Panc1 (cell line): ENCODE measurements around the gene ENGASE. TPM values are rescaled to one million over a fixed set of nuclear protein-coding genes. Genes with fewer than 3 reads are reported as not detected.

Experiments used
- ATAC-seq: fragments of 200-7000 bp; cut with Tn5 transposase; 2 replicates; pipeline ENCODE4 v1.9.1; 2020; ENCODE audit warnings: mild to moderate bottlenecking, moderate library complexity
- BruUV-seq: library from RNA; stranded (reverse); fragments of 400-500 nt; replicated peaks from 2 replicates; lab custom pipeline; 2021; lab: Mats Ljungman, UMichigan
- CTCF ChIA-PET: fragments of 300-600 bp; sonication (Branson Sonifier 250); formaldehyde crosslinking; loops from one replicate; lab custom pipeline; 2022; ENCODE audit warnings: antibody characterized with exemption; lab: Charles Lee
- POLR2A ChIA-PET: fragments of 300-600 bp; sonication (Branson Sonifier 250); formaldehyde crosslinking; loops from one replicate; lab custom pipeline; 2022; ENCODE audit warnings: antibody characterized with exemption; lab: Charles Lee
- DNase-seq: peaks from one replicate; pipeline ENCODE4 v3.0.0-alpha.2; 2010; ENCODE audit warnings: low read depth, low spot score
- H3K27ac ChIP-seq: 2 replicates; pipeline ENCODE4 v1.5.1; 2011; ENCODE audit warnings: mild to moderate bottlenecking, low read length, inconsistent platforms
- H3K27me3 ChIP-seq: fragments of 200-500 bp; sonication (Bioruptor generic); 2 replicates; pipeline ENCODE4 v1.6.0; 2014; ENCODE audit warnings: low read length, inconsistent platforms; ENCODE audit not compliant: control insufficient read depth, insufficient read depth
- H3K36me3 ChIP-seq: fragments of 200-500 bp; sonication (Bioruptor generic); 2 replicates; pipeline ENCODE4 v1.5.1; 2014; ENCODE audit warnings: inconsistent platforms, mild to moderate bottlenecking, low read length, moderate library complexity; ENCODE audit not compliant: control insufficient read depth, insufficient read depth
- H3K4me1 ChIP-seq: 2 replicates; pipeline ENCODE4 v1.5.1; 2011; ENCODE audit warnings: inconsistent platforms, mild to moderate bottlenecking, low read length, moderate library complexity; ENCODE audit not compliant: control insufficient read depth, insufficient read depth
- H3K4me3 ChIP-seq, 2 experiments: 2 replicates each; pipeline ENCODE4 v1.5.1; 2011 to 2012; ENCODE audit warnings: low read depth in 2 of 2, low read length in 2 of 2, mild to moderate bottlenecking in 2 of 2, inconsistent platforms in 1 of 2, moderate library complexity in 1 of 2
- H3K9me3 ChIP-seq: fragments of 200-500 bp; sonication (Bioruptor generic); 2 replicates; pipeline ENCODE4 v1.5.1; 2014; ENCODE audit warnings: low read depth, mild to moderate bottlenecking, inconsistent platforms, low read length, moderate library complexity; ENCODE audit not compliant: control insufficient read depth, insufficient read depth
- POLR2AphosphoS5 ChIP-seq: IDR thresholded peaks from 2 replicates; pipeline ENCODE4 v1.6.1; 2012; ENCODE audit warnings: mild to moderate bottlenecking, low read depth, low read length, moderate library complexity
- SIN3A ChIP-seq: IDR thresholded peaks from 2 replicates; pipeline ENCODE4 v1.6.1; 2012; ENCODE audit warnings: low read depth, mild to moderate bottlenecking, low read length, moderate library complexity, borderline replicate concordance; ENCODE audit not compliant: insufficient read depth
- TCF7L2 ChIP-seq: IDR thresholded peaks from 2 replicates; pipeline ENCODE4 v1.6.1; 2011; ENCODE audit warnings: mild to moderate bottlenecking, low read depth, low read length, inconsistent platforms
- in situ Hi-C: cut with HindIII; loops from 2 replicates; pipeline ENCODE4 v1.10.0; 2016; ENCODE audit warnings: low sequenced_read_pairs, low pct_unique_long_range_greater_than_20kb
- intact Hi-C: fragments of 100-400 bp; cut with micrococcal nuclease; formaldehyde crosslinking; loops from one replicate; pipeline ENCODE4 v1.10.0; 2022; ENCODE audit not compliant: unreplicated experiment
- total RNA-seq: library from RNA; stranded (reverse); gene quantifications from one replicate; pipeline ENCODE4 v1.2.1, GENCODE V29; 2021; ENCODE audit not compliant: unreplicated experiment
- TF ChIP-seq, protein P1 (sequence below), 2 experiments: IDR thresholded peaks; 2 replicates each; pipeline ENCODE4 v1.6.1; 2011 to 2012; ENCODE audit warnings: low read depth in 2 of 2, control low read depth in 1 of 2, low read length in 1 of 2, mild to moderate bottlenecking in 1 of 2, moderate library complexity in 1 of 2; ENCODE audit not compliant: insufficient read depth in 1 of 2
- TF ChIP-seq, protein P2 (sequence below): fragments of 450-650 bp; IDR thresholded peaks from 2 replicates; pipeline ENCODE4 v1.5.1; 2017; ENCODE audit warnings: mild to moderate bottlenecking

ENGASE gene
- total RNA-seq, 1 experiment from 2014 or later = 32.3 TPM

GRCh38 chr17:79117905-79118487 is 43.4 kb downstream of the ENGASE start:
- ChIA-PET POLR2A (no interaction called here), CTCF (interaction anchor here (0.7 kb wide), 2 partner anchors 9 to 31 kb away, joined by 3 read pairs; no protein-coding TSS in a partner anchor)
- intact Hi-C loops (no loop called here), in situ Hi-C loops (no loop called here)
- Histone ChIP-seq H3K36me3 (no peaks in the 10 kb centered on the region), H3K9me3 (no peaks in the 10 kb centered on the region), H3K4me1 (no peaks in the 10 kb centered on the region), H3K27me3 (peaks cover 7% of the 10 kb centered on the region), H3K27ac (no peak overlapping the region), H3K4me3 (no peak overlapping the region)
- BruUV-seq = no TSS peak
- ATAC-seq (no peak), DNase-seq (no peak)
- TF ChIP-seq, protein P1, sequence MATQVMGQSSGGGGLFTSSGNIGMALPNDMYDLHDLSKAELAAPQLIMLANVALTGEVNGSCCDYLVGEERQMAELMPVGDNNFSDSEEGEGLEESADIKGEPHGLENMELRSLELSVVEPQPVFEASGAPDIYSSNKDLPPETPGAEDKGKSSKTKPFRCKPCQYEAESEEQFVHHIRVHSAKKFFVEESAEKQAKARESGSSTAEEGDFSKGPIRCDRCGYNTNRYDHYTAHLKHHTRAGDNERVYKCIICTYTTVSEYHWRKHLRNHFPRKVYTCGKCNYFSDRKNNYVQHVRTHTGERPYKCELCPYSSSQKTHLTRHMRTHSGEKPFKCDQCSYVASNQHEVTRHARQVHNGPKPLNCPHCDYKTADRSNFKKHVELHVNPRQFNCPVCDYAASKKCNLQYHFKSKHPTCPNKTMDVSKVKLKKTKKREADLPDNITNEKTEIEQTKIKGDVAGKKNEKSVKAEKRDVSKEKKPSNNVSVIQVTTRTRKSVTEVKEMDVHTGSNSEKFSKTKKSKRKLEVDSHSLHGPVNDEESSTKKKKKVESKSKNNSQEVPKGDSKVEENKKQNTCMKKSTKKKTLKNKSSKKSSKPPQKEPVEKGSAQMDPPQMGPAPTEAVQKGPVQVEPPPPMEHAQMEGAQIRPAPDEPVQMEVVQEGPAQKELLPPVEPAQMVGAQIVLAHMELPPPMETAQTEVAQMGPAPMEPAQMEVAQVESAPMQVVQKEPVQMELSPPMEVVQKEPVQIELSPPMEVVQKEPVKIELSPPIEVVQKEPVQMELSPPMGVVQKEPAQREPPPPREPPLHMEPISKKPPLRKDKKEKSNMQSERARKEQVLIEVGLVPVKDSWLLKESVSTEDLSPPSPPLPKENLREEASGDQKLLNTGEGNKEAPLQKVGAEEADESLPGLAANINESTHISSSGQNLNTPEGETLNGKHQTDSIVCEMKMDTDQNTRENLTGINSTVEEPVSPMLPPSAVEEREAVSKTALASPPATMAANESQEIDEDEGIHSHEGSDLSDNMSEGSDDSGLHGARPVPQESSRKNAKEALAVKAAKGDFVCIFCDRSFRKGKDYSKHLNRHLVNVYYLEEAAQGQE (IDR thresholded peaks at IDR 0.05; ENCODE audit: insufficient read depth in 1 of 2, low read depth in 2 of 2, low read length in 1 of 2) = no peak
- TF ChIP-seq POLR2AphosphoS5 (no peak), TCF7L2 (no peak), SIN3A (no peak)
- TF ChIP-seq, protein P2, sequence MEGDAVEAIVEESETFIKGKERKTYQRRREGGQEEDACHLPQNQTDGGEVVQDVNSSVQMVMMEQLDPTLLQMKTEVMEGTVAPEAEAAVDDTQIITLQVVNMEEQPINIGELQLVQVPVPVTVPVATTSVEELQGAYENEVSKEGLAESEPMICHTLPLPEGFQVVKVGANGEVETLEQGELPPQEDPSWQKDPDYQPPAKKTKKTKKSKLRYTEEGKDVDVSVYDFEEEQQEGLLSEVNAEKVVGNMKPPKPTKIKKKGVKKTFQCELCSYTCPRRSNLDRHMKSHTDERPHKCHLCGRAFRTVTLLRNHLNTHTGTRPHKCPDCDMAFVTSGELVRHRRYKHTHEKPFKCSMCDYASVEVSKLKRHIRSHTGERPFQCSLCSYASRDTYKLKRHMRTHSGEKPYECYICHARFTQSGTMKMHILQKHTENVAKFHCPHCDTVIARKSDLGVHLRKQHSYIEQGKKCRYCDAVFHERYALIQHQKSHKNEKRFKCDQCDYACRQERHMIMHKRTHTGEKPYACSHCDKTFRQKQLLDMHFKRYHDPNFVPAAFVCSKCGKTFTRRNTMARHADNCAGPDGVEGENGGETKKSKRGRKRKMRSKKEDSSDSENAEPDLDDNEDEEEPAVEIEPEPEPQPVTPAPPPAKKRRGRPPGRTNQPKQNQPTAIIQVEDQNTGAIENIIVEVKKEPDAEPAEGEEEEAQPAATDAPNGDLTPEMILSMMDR = no peak

DNA sequence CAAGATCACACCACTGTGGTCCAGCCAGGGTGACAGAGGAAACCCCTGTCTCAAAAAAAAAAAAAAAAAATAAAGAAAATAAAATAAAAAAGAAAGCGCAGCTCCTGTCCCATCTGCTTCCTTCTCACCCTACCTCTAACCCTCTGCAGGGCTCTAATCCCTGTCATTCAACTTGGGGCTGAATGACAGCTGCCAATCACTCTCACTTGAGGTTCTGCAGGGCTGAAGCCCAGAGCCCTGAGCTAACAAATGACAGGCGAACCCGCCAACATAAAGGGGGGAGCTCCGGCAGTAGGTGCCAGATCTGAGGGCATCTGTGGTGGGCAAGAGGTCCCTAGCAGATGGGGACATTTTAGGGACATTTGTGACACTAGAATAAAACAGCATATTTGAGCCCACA is 44.3 kb downstream of the ENGASE start:
- ChIA-PET POLR2A (no interaction called here), CTCF (interaction anchor here (0.5 kb wide), 1 partner anchor 25 kb away, joined by 7 read pairs; no protein-coding TSS in a partner anchor)
- Histone ChIP-seq H3K27ac (no peak overlapping the region), H3K9me3 (no peaks in the 10 kb centered on the region), H3K27me3 (peaks cover 7% of the 10 kb centered on the region), H3K4me3 (no peak overlapping the region), H3K4me1 (no peaks in the 10 kb centered on the region), H3K36me3 (no peaks in the 10 kb centered on the region)
- no peak for ATAC-seq
- no TSS peak for BruUV-seq
- no peak for DNase-seq
- in situ Hi-C loops (no loop called here), intact Hi-C loops (no loop called here)
- TF ChIP-seq SIN3A = no peak
- TF ChIP-seq POLR2AphosphoS5 = no peak
- TF ChIP-seq TCF7L2 = no peak
- TF ChIP-seq, protein P2 = no peak
- TF ChIP-seq, protein P1 (IDR thresholded peaks at IDR 0.05; ENCODE audit: insufficient read depth in 1 of 2, low read depth in 2 of 2, low read length in 1 of 2) = no peak
